CD4-positive, alpha-beta T cell treated with Interferon gamma for 1 hour (primary cell): ENCODE measurements around the gene NR1H3.

Experiments
- DNase-seq: peaks from one replicate; pipeline ENCODE4 v3.0.0-alpha.2; 2020

NR1H3 gene

DNA sequence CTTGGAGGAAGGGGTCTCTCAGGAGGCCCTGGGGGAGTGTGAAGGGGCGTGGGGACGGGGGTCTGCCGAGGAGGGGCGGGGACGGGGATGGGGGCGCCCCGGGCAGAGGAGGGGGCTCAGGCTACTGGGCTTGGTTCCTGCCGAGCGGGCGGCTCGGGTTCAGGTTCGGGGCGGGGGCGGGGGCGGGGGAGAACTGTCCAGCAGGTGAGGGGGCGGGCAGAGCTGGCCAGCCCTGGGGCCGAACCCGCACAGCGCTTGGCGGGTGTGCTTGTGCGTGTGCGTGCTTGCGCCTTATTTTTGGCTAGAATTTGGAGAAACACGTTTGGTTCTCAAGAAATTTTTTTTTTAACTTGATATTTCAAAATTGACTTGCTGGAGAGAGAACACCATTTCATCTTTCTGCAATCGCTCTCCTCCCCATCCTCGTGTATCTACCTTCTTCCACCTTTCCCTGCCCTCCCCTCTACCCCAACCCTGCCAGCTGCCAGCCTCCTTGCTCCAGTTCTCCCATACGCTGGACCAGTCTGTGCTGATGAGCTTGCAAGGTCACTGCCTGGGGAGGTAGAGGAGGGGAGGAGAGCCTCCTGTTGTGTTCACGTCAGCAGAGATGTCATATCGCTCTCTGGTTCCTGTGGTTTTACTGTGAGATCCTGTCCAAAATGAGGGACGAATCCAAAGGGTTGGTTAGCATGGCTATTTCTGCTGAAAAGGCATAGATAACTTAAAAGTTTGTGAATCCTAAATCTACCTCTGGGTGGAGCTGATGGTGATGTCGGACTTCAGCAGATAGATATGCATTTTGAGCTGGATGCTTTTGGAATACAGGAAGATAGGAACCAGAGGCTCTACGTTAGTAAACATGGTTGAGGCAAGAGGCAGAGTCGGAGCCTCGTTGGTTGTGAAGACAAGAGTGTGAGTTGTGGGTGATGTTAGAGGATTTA lies 12.8 kb downstream of the NR1H3 start:
- peak; percentile 31 for DNase-seq

GRCh38 chr11:47271328-47271727 lies 13.5 kb downstream of the NR1H3 start:
- DNase-seq = no peak

DNA sequence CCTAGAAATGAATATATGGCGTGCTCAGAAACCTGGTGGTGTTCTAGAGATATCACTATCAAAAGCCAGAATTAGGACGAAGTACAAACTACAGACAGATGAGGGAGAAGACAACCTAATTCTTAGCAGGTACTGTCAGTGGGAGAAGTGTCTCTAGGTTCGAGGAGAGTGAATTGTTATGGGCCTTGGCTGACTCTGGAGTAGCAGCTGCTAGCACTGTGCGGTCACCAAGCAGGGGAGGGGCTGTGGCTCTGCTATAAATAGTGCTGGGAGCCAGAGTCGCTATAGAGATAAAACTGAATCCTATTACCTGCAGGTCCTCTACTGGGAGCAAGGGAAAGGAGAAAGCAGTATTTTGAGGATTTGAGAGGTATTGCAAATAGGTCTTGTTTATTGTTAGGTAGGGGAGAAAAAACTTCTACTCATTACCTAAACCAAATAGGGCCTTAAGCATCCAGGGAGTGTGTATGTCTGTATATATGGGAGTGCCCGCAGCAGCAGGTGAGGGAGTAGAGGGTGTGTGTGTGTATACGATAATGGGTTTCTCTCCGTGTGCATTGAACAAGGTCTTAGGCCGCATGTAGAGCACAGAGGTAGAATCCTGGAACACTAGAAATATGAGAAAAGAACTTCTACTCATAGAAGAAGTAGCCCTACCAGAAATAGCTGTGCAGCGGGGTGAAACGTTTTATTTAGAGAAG lies 14.3 kb downstream of the NR1H3 start:
- DNase-seq = no peak

DNA sequence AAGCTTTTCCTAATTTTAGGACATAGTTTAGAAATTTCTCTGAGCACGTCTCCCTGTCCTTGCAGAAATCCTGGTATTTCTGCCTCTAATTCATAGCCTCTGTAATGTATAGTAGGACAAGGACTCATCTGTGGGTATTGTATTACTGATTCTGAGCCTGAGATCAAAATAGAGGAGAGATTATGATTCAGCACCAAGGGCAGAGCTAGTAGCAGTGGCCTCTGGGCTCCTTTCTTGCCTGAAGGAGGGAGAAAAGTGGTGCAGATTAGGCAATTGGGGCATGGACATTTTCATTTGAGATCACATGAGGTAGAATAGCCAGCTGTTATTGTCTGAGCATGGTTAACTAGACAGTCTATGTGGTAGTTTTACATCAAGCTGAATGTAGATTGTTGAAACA lies 14.9 kb downstream of the NR1H3 start:
- DNase-seq = no peak

DNA sequence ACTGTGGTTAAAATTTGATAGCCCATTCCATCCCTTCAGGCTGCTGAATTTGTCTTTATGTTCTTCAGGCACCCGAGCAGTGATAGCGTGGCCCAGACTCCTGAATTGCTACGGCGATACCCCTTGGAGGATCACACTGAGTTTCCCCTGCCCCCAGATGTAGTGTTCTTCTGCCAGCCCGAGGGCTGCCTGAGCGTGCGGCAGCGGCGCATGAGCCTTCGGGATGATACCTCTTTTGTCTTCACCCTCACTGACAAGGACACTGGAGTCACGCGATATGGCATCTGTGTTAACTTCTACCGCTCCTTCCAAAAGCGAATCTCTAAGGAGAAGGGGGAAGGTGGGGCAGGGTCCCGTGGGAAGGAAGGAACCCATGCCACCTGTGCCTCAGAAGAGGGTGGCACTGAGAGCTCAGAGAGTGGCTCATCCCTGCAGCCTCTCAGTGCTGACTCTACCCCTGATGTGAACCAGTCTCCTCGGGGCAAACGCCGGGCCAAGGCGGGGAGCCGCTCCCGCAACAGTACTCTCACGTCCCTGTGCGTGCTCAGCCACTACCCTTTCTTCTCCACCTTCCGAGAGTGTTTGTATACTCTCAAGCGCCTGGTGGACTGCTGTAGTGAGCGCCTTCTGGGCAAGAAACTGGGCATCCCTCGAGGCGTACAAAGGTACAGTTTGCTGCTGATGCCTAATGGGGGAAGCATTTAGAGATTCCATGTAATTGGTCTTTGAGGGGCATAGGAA lies 16.9 kb downstream of the NR1H3 start:
- no peak for DNase-seq

- no peak for DNase-seq
Observed at GRCh38 chr11:47276923-47277322, 19.1 kb downstream of the NR1H3 start.

GRCh38 chr11:47278058-47278457 lies 20.3 kb downstream of the NR1H3 start:
- no peak for DNase-seq

- DNase-seq = no peak
Observed at GRCh38 chr11:47278769-47279168, 21.0 kb downstream of the NR1H3 start.

- DNase-seq = no peak
Observed at GRCh38 chr11:47280099-47280498, 22.3 kb downstream of the NR1H3 start.

- no peak for DNase-seq
Observed at GRCh38 chr11:47280860-47281259, 23.1 kb downstream of the NR1H3 start.

- no peak for DNase-seq
Observed at GRCh38 chr11:47282462-47282861, 24.7 kb downstream of the NR1H3 start.

DNA sequence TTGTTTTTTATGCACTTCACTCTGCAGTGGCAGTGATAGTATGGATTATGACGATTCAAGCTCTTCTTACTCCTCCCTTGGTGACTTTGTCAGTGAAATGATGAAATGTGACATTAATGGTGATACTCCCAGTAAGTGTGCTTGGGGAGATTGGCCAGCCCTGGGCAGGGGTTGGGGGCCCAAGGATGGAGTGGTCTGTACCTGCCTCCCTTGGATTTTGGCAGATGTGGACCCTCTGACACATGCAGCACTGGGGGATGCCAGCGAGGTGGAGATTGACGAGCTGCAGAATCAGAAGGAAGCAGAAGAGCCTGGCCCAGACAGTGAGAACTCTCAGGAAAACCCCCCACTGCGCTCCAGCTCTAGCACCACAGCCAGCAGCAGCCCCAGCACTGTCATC lies 26.4 kb downstream of the NR1H3 start:
- DNase-seq = no peak

- DNase-seq = no peak
Observed at GRCh38 chr11:47285969-47286770, 28.4 kb downstream of the NR1H3 start.

GRCh38 chr11:47288066-47288465 lies 30.3 kb downstream of the NR1H3 start:
- DNase-seq = no peak

- DNase-seq = no peak
Observed at GRCh38 chr11:47289856-47290255, 32.1 kb downstream of the NR1H3 start.

- no peak for DNase-seq
Observed at GRCh38 chr11:47295385-47295784, 37.6 kb downstream of the NR1H3 start.

GRCh38 chr11:47296045-47296444 lies 38.2 kb downstream of the NR1H3 start:
- no peak for DNase-seq

DNA sequence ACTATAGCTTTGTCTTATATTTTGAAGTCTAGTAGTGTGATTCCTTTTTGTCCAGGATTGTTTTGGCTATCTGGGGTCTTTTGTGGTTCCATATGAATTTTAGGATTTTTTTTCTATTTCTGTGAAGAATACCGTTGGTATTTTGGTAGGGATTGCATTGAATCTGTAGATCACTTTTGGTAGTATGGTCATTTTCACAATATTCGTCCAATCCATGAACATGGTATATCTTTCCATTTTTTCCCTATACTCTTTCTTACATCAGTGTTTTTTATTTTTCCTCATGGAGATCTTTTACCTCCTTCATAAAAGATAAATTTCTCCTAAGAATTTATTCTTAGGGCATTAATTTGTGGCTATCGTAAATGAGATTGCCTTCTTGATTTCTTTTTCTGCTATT lies 41.3 kb downstream of the NR1H3 start:
- no peak for DNase-seq

GRCh38 chr11:47302853-47303252 lies 45.1 kb downstream of the NR1H3 start:
- DNase-seq = no peak

- DNase-seq = no peak
Observed at GRCh38 chr11:47305734-47306483, 48.1 kb downstream of the NR1H3 start.

GRCh38 chr11:47306484-47306844 lies 48.7 kb downstream of the NR1H3 start:
- no peak for DNase-seq
